Endodermal cell (in vitro differentiated cells): ENCODE results near the gene CADM4. TPM values are rescaled to one million over a fixed set of nuclear protein-coding genes. Genes with fewer than 3 reads are reported as not detected.
A peak's percentile ranks its signal among the peaks of the same experiment; 100 is the strongest.

Experiments used
- DNase-seq: peaks from one replicate; pipeline ENCODE4 v3.0.0-alpha.2; 2017
- H3K27ac ChIP-seq: 2 replicates; pipeline ENCODE4 v1.5.1; 2013; ENCODE audit warnings: mild to moderate bottlenecking, low read depth, low read length, moderate library complexity
- H3K27me3 ChIP-seq: 2 replicates; pipeline ENCODE4 v1.6.1; 2013; ENCODE audit warnings: mild to moderate bottlenecking, low read length, moderate library complexity; ENCODE audit not compliant: insufficient read depth, control insufficient read depth, poor library complexity, severe bottlenecking
- H3K36me3 ChIP-seq: 2 replicates; pipeline ENCODE4 v1.7.0; 2013; ENCODE audit warnings: mild to moderate bottlenecking, low read length, moderate library complexity; ENCODE audit not compliant: control insufficient read depth, insufficient read depth
- H3K4me1 ChIP-seq: one replicate; pipeline ENCODE4 v1.7.0; 2013; ENCODE audit warnings: low read length; ENCODE audit not compliant: control insufficient read depth, insufficient read depth
- H3K4me3 ChIP-seq: 2 replicates; pipeline ENCODE4 v1.5.1; 2013; ENCODE audit warnings: mild to moderate bottlenecking, low read length, moderate library complexity
- H3K9ac ChIP-seq: 2 replicates; pipeline ENCODE4 v1.6.1; 2013; ENCODE audit warnings: mild to moderate bottlenecking, low read length, moderate library complexity; ENCODE audit not compliant: poor library complexity, severe bottlenecking; ENCODE audit errors: extremely low read depth
- H3K9me3 ChIP-seq: 2 replicates; pipeline ENCODE4 v1.6.1; 2013; ENCODE audit warnings: mild to moderate bottlenecking, low read length, moderate library complexity; ENCODE audit not compliant: control insufficient read depth
- H3K27ac Mint-ChIP-seq: 2 replicates; pipeline ENCODE4 v1.8.0; 2020; ENCODE audit warnings: mixed read lengths
- H3K27me3 Mint-ChIP-seq: 2 replicates; pipeline ENCODE4 v1.8.0; 2021; ENCODE audit warnings: mild to moderate bottlenecking, mixed read lengths; ENCODE audit not compliant: insufficient read depth
- H3K36me3 Mint-ChIP-seq: 2 replicates; pipeline ENCODE4 v1.8.0; 2020; ENCODE audit warnings: low read depth, mixed read lengths
- H3K4me1 Mint-ChIP-seq: 2 replicates; pipeline ENCODE4 v1.8.0; 2020; ENCODE audit warnings: mixed read lengths
- H3K4me3 Mint-ChIP-seq: 2 replicates; pipeline ENCODE4 v1.8.0; 2020; ENCODE audit warnings: mild to moderate bottlenecking, moderate library complexity, mixed read lengths
- H3K9me3 Mint-ChIP-seq: 2 replicates; pipeline ENCODE4 v1.8.0; 2020; ENCODE audit warnings: mild to moderate bottlenecking, mixed read lengths
- CTCF ChIP-seq: fragments of 200-600 bp; sonication (generic); conservative IDR thresholded peaks from 2 replicates; pipeline ENCODE4 v1.5.0; 2021; ENCODE audit warnings: antibody characterized with exemption, mild to moderate bottlenecking
- WGBS, 2 experiments: methylation state at CpG; one replicate each; pipeline versions ENCODE4 v1.1.5 to v1.1.7; 2013; ENCODE audit warnings: missing lambda C conversion rate in 2 of 2, mixed read lengths in 1 of 2; ENCODE audit not compliant: insufficient coverage in 1 of 2, insufficient read length in 1 of 2; 5-methylcytosine and 5-hydroxymethylcytosine counted together
- total RNA-seq, 2 donors: library from RNA; stranded (reverse); fragmentation: NEBNext Ultra II Directional in 1 of 2; extraction: Animal tissue kit (Norgen Biotek cat#: 25700) in 1 of 2; gene quantifications; 2 replicates in 1 of 2; 3 replicates in 1 of 2; pipeline ENCODE4 v1.2.1, GENCODE V29; 2021

The CADM4 gene
- total RNA-seq, 2 donors from 2014 or later = 9.3 to 19.9 TPM

DNA sequence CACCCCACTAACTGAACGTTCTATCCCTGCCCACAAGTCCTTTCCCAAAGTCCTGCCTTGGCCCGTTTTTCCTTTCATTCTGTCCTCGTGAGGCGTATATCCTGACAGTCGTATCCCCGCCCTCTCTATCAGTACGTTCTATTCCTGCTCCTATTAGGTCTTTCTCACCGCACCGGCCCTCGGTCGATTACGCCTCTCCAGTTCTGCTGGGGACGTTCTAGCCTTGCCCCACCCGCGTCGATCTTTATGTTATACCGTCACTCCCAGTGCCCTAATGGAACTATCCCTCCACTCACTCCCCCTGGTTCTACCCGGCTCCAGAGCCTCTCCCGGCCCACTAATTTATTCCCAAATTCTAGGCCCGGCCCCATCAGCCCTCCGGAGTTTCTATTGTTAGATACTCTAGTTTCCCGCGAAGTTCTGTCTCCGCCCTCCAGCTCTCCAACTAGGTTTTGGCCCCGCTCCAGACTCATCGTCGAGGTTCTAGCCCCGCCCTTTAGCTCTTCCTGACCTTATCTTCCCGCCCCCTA lies 28.3 kb upstream of the CADM4 start:
- Histone ChIP-seq H3K9ac (peak overlapping the region; percentile 66), H3K4me1 (peaks cover 3% of the 10 kb centered on the region), H3K9me3 (no peaks in the 10 kb centered on the region), H3K27me3 (no peaks in the 10 kb centered on the region), H3K27ac (peak overlapping the region; percentile 72), H3K36me3 (peaks cover 25% of the 10 kb centered on the region), H3K4me3 (peak overlapping the region; percentile 80)
- Mint-ChIP-seq H3K9me3 (no peaks in the 10 kb centered on the region), H3K27ac (peak overlapping the region; percentile 97), H3K27me3 (peaks cover 33% of the 10 kb centered on the region), H3K4me3 (peak overlapping the region; percentile 68), H3K36me3 (peaks cover 17% of the 10 kb centered on the region), H3K4me1 (peaks cover 26% of the 10 kb centered on the region)
- WGBS, 2 experiments = 19 to 49% methylated on average over 19 to 29 of the region's 29 CpGs
- no peak for DNase-seq
- no peak for TF ChIP-seq CTCF

DNA sequence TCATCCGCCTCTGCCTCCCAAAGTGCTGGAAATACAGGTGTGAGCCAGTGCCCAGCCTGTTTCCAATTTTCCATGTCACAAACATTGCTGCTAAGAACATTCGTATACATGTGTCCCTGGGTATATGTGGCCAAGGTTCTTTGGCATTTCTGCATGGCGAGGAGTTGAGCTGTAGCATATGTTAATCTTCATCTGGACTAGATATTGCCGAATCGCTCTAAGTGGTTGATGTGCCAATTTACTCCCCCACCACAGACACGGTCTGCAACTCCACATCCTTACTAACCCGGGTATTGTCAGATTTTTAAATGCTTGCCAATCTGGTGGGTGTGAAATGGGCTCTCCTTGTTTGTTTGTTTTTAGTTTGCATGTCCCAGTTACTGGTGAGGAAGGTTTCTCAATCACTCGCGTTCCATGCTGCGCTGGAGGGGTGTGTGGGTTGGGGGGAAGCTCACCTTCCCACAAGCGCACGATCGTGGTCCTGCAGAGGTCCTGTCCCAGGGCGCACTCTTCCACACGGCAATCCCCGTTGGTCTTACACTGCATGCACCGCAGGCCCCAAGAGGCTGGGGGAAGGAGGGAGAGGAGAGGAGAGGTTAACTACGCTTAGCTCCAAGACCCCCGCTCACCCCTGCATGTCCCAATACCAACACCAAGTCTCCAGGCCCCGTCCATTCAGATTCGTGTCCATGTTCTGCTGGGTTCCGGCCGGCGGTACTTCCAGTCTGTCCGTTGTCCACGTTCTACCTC lies 27.7 kb upstream of the CADM4 start:
- H3K27ac ChIP-seq = no peak overlapping the region
- peaks cover 23% of the 10 kb centered on the region for H3K36me3 Mint-ChIP-seq
- DNase-seq = no peak

GRCh38 chr19:43664018-43664417 lies 24.4 kb upstream of the CADM4 start:
- H3K27ac Mint-ChIP-seq = no peak overlapping the region

More for the DNA sequence above, 27.7 kb upstream of the CADM4 start:
- Histone ChIP-seq H3K9me3 (no peaks in the 10 kb centered on the region), H3K27me3 (no peaks in the 10 kb centered on the region), H3K4me1 (peaks cover 3% of the 10 kb centered on the region), H3K4me3 (peak overlapping the region; percentile 80), H3K36me3 (peaks cover 30% of the 10 kb centered on the region), H3K9ac (peak overlapping the region; percentile 66)
- Mint-ChIP-seq H3K4me1 (peaks cover 26% of the 10 kb centered on the region), H3K9me3 (no peaks in the 10 kb centered on the region), H3K4me3 (peak overlapping the region; percentile 68), H3K27ac (peak overlapping the region; percentile 97), H3K27me3 (peaks cover 33% of the 10 kb centered on the region)
- 80 to 92% methylated on average over 19 to 26 of the region's 26 CpGs for WGBS, 2 experiments
- TF ChIP-seq CTCF = no peak

More at GRCh38 chr19:43664018-43664417, 24.4 kb upstream of the CADM4 start:
- H3K4me3 Mint-ChIP-seq = no peak overlapping the region
- peaks cover 51% of the 10 kb centered on the region for H3K36me3 ChIP-seq
- no peak overlapping the region for H3K9ac ChIP-seq
- H3K9me3 ChIP-seq = no peaks in the 10 kb centered on the region
- H3K27me3 Mint-ChIP-seq = peaks cover 19% of the 10 kb centered on the region
- no peak for DNase-seq
- peaks cover 29% of the 10 kb centered on the region for H3K36me3 Mint-ChIP-seq
- TF ChIP-seq CTCF = no peak
- no peak overlapping the region for H3K4me3 ChIP-seq
- H3K4me1 ChIP-seq = peaks cover 3% of the 10 kb centered on the region
- H3K27ac ChIP-seq = no peak overlapping the region
- H3K9me3 Mint-ChIP-seq = no peaks in the 10 kb centered on the region
- peaks cover 12% of the 10 kb centered on the region for H3K4me1 Mint-ChIP-seq
- H3K27me3 ChIP-seq = no peaks in the 10 kb centered on the region
- WGBS, 2 experiments = 79 to 92% methylated on average over 3 to 7 of the region's 7 CpGs
